ENCODE data around the gene ATG10.
"Not testable (repeated sequence)": the region's sequence is repeated elsewhere in the genome, so short reads cannot be mapped to it uniquely, and the experiment has no call there.

ATG10 gene

DNA sequence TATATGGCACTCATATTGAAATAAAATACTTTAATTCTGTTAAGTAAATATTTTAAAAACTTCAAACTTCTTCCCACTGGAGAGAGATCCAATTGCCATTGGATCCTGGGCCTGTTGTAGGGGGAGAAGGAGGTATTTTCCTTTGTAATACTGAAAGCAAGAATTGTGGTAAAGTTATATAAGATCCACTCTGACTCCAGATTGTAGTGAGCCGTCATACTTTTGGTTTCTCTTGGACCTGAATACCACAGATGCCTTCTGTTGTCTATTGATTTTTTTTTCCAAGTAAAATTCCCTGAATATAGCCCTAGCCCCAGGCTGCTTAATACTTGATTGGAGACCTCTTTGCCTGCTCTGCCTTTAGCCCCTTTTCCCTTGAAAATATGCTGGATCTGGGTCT, 86.9 kb downstream of the ATG10 start:
- no peak for DNase-seq

DNA sequence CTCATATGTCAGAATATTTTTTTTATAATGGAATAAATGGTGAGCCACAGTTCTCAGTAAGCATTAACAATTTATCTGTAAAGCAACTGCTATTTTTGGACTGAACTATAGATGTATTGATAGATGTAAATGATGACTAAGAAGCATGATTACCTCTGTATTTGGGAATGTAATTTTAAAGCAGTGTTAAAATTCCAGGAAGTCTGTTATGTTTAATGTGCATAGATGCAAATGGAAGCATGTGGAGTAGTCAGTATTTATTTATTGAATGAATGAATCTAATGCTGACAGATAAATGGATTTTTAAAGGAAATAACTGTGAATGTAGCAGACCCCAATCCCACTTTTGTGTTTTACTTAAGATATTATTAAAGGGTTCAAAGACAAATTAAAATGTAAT, 95.0 kb downstream of the ATG10 start:
- DNase-seq = no peak

DNA sequence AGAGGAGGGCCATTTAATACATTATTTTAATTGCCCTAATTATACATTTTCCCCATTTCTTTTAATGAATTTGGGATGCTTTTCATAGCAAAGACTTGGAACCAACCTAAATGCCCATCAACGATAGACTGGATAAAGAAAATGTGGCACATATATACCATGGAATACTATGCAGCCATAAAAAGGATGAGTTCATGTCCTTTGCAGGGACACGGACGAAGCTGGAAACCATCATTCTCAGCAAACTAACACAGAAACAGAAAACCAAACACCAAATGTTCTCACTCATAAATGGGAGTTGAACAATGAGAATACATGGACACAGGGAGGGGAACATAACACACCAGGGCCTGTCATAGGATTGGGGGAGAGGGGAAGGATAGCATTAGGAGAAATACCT, 96.2 kb downstream of the ATG10 start:
- not testable (repeated sequence) for DNase-seq

DNA sequence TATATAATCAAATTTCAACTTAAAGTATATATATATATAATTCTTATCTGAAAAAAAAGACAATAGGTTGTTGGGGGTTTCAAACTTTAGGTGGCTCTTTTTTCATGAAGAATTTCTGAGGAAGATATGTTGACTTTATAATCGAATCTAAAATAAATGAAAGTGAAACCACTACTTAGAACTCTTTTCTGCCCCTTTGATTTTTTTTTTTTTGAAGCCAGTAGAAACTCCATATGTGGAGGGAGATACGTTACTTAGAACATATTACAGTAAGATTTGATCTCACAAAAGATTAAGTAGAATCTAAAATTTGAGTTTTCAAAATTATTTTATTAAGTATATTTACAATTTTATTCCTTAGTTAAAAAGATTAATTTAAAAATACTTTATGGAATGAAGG, 96.9 kb downstream of the ATG10 start:
- DNase-seq = peak in 2 of 3 donors; percentile 23 to 38

DNA sequence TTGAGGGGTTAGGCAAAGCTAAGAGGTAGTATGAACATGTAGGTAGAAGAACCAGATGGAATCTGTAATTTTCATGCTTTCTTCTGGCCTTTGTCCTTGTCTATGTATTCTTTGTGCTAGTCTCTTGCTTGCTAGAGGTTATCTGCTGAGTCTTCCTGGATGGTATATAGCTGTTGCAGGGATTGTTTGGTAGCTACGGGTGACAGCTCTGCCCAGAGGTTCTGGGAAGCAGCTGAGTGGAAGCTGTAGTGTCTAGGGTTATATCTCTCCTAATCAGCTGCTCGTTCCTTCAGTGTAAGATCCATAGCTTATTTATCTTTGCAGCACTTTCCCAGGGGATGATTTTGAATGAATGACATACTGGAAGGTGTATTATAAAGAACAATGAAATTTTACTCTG, 100.3 kb downstream of the ATG10 start:
- DNase-seq = no peak

DNA sequence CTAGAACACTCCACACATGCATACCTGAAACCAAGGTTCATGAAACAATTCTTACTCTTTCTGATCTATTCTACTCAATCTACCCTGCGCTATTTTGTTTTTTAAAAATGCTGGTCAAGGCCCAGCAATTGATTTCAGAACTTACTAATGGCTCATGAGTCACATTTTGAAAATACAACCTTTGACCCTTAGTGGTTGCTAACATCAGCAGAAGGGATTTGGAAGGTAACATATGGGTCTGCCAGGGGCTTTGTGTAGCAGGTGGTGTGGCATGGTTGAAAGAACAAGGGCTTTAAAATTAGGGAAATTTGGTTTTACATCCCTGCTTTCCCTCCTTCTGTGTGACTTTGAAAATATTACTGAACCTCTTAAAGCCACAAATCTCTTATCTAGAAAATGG, 101.4 kb downstream of the ATG10 start:
- no peak for DNase-seq

DNA sequence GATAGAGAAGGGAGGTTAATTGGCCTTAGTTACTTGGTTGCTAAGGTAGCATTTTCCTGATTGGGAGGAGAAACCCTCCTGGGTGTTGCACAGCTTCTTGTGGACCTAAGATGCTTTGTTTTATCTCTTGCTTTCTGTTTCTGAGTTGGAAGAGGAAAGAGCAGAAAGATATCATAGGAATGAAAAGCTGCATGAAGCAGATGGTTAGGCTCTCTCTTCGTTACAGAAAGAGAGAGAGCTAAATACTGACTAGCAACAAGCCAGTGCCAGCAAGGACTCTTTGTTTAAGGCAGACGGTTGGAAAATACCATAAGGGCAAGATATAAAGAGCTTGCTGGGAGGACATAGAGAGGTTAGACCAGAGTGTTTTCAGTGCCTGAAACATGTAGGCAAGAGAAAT, 103.1 kb downstream of the ATG10 start:
- DNase-seq = no peak

DNA sequence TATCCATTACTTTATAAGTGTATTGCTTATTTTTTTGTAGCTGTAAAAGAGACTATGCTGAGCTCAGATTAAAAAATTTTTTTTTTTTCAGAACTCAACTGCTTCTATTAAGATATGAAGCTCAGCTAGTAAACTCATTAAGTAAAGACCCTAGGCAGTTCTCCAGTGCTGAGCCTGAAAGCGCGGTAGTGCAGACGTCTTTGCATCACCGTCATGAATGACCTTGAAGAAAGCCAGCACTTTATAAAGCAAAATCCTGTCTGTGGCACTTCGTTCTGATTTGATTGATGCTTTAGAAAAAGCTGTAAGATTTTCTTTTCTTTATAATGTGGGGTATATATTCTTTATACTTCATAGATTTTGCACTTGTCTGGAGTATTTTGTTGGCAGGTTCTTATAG, 105.7 kb downstream of the ATG10 start:
- DNase-seq = no peak

DNA sequence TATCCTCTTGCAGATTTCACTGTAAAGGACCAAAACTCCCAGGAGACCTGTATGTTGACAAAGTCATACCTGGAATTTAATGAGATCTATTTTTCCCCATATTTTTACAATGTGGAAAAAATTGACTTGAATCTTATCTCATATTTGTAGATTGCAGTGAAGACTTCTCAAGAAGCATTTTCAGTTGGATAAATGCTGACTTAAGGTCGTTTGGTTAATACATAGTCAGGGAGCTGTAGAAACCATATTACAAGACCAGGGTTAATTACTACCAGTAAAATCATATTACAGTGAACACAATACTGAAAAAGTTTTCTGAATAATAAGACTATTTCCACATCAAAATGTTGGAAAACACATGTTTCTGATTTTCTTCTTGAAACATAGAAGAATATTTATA, 119.8 kb downstream of the ATG10 start:
- DNase-seq = no peak

DNA sequence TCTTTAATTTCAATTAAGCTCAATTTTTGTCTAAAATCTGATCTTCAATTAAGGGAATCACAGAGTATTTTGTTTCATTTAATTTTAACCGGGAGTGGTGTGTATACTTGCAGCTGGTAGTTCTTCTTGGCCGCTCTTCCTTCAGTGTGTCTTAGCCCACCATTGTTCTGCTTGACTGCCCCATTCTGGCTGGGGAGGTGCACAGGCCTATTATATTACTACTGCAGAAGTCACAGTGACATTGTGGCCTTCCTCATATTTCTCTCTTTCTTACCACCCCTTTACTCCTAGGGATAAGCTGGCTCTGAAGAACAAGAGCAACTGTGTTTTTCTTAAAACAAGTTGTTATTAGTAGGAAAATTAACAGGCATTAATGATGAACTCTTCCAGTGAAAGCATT, 123.7 kb downstream of the ATG10 start:
- DNase-seq = no peak

DNA sequence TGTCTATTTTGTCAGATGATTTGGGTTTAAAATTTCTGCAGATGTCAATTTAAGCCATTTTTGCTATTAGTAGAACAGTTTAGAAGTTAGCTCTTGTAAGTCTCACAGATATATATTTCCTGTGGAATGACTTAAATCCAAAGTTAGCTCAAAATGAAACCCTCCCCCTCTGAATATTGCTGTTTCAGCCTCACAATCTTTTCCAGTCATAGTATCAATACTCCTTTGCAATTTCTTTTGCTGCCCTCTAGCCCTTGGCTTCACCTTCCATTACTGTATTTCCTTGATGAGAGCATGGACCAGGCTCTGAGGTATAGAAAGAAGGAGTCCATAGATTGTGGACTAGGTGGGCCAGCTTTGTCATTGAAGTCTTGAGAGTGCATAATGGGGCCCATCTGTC, 124.4 kb downstream of the ATG10 start:
- DNase-seq = no peak

DNA sequence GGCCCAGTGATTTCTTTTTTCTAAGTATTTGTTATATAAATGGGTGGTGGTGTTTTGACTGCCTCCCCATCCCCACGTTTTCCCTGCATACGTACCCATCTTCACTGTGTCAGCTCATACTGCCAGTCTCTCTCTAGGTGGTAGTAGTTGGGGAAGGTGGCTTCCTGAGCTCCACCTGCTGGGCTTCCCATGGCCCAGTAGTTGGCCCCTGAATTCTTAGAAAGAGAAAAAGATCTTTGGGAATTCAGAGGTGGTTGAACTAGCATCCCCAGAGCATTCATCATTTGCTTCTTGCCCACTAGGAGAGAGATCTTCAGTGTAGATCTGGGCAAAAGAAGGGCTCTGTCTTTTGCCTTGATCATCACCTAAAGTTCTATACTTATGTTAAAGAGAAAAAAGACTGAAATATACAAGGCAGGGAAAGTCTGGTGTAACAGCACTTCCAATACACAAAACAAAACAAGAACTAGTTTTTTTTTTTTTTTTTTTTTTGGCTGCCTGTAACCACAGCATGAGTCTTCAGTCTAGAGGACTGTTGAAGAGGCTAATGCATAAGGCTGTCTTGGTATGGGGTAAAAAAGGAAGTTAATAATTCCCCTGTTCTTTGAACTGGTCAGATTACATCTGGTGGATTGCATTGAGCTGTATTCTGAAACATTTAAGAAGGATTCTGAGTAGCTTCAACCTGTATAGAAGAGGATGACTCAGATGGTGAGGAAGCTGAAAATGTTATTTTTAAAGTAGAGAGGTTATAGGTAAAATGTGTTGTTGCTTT, 128.7 kb downstream of the ATG10 start:
- peak; percentile 47 to 72 (median 71) for DNase-seq

DNA sequence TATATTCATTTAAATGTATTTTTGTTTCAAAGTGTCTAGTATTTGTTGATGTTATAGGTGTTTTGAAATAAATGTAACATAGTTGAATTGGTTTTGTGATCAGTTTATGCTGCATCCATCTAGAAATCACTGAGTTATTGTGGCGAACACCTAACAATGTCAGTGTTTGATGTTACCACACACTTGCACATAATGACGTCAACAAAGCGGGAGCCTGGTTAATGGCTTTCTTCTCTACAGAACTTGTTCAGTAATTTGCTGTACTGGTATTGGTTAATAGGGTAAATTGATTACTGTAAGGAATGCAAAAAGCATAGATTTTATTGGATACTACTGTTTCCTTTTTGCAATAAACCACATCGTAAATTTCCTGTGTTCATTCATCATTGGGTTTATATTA, 133.0 kb downstream of the ATG10 start:
- DNase-seq = peak in 1 of 3 donors; percentile 5

DNA sequence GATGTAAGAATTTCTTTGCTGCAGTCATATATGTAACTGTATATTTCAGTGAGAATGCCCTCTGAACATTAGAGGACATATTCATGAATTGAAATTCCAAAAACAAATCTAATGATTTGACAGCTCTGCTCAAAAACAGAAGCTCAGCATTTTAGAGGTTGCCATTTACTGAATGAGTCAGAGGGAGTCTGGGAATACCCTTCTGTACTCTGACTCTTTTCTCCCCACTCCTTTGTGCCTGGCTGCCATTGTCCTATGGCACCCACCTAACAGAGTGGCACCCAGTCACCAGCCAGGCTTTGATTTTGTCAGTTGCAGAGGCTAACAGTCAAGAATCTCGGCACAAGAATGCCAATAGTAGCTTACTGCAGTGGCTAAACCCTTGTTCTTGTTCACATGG, 133.6 kb downstream of the ATG10 start:
- peak; percentile 73 to 80 (median 75) for DNase-seq

DNA sequence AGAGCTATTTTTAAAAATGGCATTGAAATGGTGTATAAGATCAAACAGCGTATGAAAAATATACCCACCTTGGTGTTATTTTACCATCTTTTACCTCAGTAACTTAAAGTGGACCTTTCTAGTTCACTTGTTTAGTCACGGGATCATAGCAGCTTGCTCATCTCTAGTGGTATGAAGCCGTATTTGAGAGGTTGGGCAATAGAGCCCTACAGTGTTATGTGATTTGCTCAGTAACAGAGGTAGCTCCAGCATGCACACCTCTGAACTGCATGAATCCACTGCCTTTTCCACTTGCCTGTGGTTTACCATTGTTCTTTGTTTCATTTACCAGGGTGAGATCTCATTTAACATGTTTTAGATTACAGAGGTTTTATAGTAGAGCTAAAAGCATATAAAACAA, 134.4 kb downstream of the ATG10 start:
- no peak for DNase-seq

DNA sequence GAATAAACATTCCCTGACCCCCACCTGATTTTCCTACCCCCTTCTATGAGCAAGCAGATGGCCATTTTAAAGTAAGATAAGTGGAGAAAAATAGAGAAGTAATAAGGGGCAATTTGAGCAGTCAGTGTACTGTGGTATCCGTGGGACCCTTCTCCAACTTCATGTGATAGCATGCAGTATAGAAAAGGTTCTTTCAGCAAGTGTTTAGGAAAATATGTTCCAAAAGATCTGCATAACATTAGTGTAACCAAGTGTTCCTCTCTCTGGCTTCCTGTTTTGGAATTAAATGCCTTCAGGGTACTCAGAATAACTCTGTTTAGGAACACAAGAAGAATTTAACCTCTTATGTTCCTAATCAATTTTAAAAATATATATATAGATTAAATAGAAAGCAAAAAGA, 134.9 kb downstream of the ATG10 start:
- DNase-seq = peak in 2 of 3 donors; percentile 1 to 10

DNA sequence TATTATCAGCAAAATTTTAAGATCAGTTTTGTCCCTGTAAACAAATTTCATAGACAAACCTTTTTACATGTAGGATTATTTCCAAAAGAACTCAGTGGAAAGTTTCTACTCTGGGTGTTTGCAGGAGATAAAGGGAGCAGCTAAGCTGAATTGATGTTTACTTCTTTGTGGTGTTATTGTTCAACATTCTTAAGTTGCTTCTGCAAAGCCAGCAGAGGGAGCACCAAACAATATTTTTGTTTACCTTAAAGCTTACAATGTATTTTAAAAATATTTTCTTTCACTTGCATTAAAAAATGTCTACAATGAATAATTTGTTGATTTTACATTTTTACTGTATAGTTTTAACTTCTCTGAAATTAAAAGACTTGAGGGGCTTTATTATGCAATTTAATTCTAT, 135.4 kb downstream of the ATG10 start:
- DNase-seq = peak; percentile 31 to 38 (median 31)

DNA sequence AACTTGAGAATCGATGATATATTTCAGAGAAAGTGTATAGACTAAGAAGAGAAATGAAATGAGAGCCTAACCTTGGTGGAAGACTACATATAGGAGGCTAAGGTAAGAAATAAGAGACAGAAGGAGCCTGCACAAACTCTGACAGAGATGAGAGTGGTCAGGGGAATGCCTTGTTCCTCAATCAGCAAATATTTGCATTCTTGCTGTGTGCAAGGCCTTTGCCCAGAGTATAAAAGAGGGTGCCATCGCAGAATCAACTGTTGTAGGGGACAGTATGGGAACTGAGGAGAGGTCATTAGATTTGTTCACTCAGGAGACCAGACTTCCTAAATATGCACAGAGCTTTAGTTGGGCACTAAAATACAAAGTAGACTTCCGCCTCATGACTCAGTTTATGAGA, 137.2 kb downstream of the ATG10 start:
- no peak for DNase-seq

DNA sequence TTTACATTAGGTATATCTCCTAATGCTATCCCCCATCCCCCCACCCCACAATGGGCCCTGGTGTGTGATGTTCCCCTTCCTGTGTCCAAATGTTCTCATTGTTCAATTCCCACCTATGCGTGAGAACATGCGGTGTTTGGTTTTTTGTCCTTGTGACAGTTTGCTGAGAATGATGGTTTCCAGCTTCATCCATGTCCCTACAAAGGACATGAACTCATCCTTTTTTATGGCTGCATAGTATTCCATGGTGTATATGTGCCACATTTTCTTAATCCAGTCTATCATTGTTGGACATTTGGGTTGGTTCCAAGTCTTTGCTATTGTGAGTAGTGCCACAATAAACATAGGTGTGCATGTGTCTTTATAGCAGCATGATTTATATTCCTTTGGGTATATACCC, 138.1 kb downstream of the ATG10 start:
- not testable (repeated sequence) for DNase-seq

DNA sequence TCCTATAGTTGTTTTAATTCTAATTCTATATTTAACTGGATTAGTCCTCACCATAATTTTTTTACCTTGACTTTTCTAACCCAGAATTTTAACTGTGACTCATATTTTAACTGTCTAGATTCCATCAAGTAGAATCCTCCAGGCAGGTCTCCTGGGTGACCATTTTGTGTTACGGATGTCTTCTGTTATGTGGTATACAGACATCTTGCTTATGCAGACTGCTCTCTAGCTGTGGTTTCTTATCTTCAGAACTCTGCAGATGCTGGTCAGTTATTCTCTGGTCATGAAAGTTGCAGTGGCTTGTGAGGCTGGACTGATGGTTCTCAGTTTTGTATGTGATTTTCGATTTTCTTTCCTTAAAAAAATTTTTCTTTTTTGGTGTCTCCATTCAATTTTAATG, 139.4 kb downstream of the ATG10 start:
- no peak for DNase-seq

DNA sequence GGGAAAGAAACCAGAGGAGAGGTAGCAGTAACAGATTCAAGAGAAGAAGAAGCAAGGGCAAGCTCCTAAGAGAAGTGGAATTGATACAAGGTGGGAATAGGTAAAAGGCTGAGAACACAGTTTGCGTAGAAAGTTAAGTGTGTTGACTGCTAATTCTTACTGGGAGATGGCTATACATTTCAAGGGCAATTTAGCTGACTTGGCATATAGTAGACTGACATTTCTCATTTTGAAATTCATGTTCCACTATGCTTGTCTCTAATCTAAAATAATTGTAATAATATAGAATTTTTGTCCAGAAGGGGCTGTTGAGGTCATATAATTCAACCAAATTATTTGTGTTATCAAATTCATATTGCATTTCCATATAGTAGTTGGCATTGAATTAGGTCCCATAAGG, 144.0 kb downstream of the ATG10 start:
- no peak for DNase-seq

DNA sequence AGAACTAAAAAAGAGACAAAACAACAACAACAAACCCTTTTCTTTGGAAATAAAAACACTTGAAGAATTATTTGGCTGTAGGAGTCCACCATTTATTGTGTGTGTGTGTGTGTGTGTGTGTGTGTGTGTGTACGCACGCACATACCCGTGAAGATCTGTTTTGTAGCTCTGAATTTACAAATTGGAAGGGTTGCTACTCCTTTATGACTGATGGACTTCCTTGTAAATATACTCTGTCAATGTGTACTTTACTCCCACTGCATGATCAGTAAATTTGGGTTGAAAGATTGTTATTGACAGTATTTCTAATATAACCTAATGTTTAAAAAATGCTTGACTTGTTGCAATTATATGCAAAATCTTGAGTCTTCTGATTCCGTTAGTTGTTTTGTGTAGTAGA, 148.1 kb downstream of the ATG10 start:
- no peak for DNase-seq

DNA sequence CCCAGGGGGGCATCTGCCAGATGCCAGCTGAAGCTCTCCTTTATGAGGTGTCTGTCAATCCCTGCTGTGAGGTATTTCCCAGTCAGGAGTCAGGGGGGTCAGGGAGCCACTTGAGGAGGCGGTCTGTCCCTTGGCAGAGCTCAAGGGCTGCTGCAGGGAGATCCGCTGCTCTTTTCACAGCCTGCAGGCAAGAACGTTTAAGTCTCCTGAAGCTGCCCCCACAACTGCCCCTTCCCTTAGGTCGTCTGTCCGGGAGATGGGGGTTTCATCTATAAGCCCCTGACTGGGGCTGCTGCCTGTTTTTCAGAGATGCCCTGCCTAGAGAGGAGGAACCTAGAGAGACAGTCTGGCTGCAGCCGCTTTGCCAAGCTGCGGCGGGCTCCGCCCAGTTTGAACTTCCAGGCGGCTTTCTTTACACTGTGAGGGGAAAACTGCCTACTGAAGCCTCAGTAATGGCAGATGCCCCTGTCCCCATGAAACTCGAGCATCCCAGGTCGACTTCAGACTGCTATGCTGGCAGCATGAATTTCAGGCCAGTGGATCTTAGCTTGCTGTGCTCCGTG, 158.0 kb downstream of the ATG10 start:
- no peak for DNase-seq

DNA sequence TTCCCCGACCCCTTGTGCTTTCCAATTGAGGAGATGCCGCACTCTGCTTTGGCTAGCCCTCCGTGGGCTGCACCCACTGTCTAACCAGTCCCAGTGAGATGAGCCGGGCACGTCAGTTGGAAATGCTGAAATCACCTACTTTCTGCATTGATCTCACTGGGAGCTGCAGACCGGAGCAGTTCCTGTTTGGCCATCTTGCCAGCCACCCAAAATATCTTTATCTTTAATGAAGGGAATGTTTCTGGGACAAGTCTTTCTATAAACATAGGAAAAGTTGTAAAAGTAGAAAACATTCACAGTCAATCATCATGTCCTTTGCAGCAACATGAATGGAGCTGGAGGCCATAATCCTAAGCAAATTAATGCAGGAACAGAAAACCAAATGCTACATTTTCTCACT, 158.8 kb downstream of the ATG10 start:
- no peak for DNase-seq

DNA sequence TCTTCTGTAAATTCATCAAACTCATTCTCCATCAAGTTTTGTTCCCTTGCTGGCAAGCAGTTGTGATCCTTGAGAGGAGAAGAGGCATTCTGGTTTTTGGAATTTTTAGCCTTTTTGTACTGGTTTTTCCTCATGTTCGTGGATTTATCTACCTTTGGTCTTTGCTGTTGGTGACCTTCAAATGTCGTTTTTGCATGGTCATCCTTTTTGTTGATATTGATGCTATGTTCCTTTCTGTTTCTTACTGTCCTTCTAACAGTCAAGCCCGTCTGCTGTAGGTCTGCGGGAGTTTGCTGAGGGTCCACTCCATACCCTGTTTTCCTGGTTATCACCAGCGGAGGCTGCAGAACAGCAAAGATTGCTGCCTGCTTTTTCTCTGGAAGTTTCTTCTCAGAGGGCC, 165.4 kb downstream of the ATG10 start:
- DNase-seq = no peak

Data from suppressor macrophage treated with lipopolysaccharide for 1 hour (primary cell).